Naive B cell (primary cell): Measurements from ENCODE around the gene METTL22. TPM values are rescaled to one million over a fixed set of nuclear protein-coding genes. Genes with fewer than 3 reads are reported as not detected.

Source experiments
- polyA plus RNA-seq, 6 donors: library from polyadenylated mRNA; unstranded; fragments of 300-500 nt; fragmentation: Illumina TruSeq; gene quantifications; one replicate each; pipeline ENCODE4 v1.2.3, GENCODE V29; 2021; ENCODE audit warnings: low read depth in 6 of 6

Gene METTL22
- polyA plus RNA-seq, 6 donors from 2014 or later: 8.3 to 20.7 (median 13.7) TPM

Other genes with a start within 250 kb of the METTL22 start
- not detected for gene TMEM114, start 31.2 kb upstream of the METTL22 start, polyA plus RNA-seq
- 10 to 100 TPM in 1 of 6 donors, 1 to 10 TPM in 5; 1.9 to 10.0 (median 4.8) TPM for gene ABAT, start 52.9 kb downstream of the METTL22 start, polyA plus RNA-seq
- gene TMEM186, start 175.9 kb downstream of the METTL22 start, polyA plus RNA-seq: 10 to 100 TPM; 10.3 to 18.9 (median 17.1) TPM
- 10 to 100 TPM; 19.8 to 33.0 (median 25.1) TPM for gene PMM2, start 176.1 kb downstream of the METTL22 start, polyA plus RNA-seq
- gene CARHSP1, start 247.3 kb downstream of the METTL22 start, polyA plus RNA-seq: 10 to 100 TPM; 37.0 to 62.1 (median 50.3) TPM